Activated CD8-positive, alpha-beta memory T cell treated with anti-CD3 and anti-CD28 coated beads for 48 hours (primary cell): ENCODE data around the gene SORCS1.
"Not testable (repeated sequence)": the region's sequence is repeated elsewhere in the genome, so short reads cannot be mapped to it uniquely, and the experiment has no call there.

Experiments
- DNase-seq, 3 experiments: peaks; one replicate each; pipeline ENCODE4 v3.0.0-alpha.2; 2020; ENCODE audit warnings: low read depth in 2 of 3, low spot score in 2 of 3

The SORCS1 gene

GRCh38 chr10:106952033-106952432, 212.5 kb downstream of the SORCS1 start:
- DNase-seq: no peak

GRCh38 chr10:106949680-106950478, 214.6 kb downstream of the SORCS1 start:
- DNase-seq: no peak

DNA sequence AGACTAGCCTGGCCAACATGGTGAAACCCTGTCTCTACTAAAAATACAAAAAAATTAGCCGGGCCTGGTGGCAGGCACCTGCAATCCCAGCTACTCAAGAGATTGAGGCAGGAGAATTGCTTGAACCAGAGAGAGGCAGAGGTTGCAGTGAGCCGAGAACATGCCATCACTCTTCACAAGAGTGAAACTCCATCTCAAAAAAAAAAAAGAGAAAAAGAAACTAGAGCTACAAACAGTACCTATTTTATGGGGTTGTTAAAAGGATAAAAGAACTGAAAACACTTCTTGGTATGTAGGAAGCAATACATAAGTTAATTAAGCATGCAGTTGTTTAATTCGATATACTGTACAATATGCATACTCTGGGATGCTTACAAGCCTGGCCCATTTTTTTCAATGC, 216.9 kb downstream of the SORCS1 start:
- no peak for DNase-seq

DNA sequence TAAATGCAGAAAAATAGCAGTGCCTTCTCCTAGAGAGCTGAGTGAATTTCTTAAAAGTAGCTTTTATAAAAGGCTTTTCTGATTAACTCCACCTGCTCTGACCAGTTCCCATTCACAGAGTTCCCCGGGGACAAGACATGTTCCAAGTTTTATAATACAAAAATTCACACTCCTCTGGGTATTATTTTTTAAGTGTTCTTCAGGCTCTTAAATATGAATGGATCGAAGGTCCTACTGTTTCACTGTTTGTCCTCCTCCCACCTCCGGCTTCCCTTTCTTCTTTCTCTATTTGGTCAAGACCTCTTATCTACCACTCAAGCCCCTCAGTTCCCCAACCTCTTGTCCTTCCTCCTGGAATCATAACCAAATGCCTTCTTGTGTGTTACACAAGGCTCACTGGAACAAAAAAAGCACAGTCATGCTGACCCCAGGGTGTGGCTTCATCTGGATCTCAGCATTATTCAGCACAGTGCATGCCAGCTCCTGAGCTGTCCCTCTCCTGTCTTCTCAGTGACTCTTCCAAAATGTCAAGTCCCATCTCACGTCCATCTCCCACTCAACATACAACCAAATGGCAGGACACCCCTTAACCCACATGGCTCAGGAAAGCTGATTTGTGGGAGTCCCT, 222.4 kb downstream of the SORCS1 start:
- no peak for DNase-seq

- DNase-seq: no peak
Measured at GRCh38 chr10:106941297-106942034, 223.0 kb downstream of the SORCS1 start.

GRCh38 chr10:106938513-106938912, 226.0 kb downstream of the SORCS1 start:
- DNase-seq: no peak

DNA sequence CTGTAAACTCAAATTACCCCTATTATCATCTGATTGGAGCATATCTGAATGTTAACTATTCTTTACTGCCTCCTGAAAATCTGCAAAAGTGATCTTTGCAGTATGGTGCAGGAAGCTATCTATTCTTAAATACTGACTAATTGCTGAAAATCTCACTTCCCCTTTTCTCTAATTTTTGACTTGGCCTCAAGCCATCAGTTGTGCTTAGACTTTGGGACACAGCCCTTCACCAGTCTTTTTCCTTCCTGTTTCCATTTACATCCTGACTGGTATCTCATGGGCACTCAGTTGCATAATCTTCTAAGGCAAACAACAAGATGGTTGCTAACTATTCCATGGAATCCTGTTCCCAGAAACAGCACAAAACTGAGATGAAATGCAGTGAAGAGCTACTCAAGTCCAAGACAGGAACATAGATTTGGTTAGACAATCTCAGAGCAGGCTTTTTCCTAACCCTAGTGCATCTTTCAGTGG, 228.5 kb downstream of the SORCS1 start:
- DNase-seq: no peak

DNA sequence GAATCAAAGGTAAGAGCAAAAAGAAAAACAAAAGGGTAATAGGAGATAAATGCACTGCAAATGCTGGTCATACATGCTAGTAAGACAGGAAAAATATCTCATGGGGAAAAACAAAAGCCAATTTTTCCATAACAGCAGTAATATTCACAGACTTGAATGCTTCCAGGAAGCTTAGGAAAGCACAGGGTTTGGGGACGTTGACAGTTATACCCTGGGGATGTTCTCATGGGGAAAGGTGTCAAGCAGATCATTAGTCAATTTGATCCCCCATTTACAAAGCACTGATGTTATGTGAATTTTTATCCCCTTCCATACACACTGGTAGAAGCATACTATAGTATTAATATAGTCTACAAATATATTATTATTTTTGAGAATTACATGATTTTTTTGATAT, 232.7 kb downstream of the SORCS1 start:
- DNase-seq: no peak

DNA sequence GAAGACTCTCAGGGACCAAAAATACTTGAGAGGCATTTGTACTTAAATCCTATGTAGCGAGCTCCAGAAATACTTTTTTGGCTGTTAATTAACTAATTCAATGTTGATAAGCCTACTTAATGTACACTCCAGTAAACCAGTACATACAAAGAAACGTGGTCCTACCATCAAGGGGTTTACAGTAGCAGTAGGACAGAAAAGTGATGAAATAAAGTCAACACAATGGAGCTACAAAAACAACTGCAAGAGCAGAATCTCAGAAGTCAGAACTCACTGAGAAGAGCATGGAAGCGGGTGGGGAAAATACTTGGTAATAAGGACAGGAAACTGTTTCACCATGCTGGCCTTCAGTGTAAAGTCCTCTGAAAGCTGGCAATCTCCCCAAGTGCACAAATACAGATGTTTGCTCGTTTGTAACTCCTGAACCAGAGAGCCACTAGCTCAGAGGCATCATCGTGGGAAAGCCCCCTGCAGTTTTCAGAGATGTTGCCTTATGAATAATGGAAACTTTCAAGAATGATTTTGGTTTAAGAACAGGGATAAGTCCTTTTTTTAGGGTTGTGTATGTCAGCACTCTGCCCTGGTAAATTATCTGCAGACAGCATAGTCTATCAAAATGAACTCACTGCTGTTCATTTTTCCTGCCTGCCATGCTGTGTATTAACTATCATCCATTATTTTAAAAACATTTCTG, 233.2 kb downstream of the SORCS1 start:
- DNase-seq: no peak

DNA sequence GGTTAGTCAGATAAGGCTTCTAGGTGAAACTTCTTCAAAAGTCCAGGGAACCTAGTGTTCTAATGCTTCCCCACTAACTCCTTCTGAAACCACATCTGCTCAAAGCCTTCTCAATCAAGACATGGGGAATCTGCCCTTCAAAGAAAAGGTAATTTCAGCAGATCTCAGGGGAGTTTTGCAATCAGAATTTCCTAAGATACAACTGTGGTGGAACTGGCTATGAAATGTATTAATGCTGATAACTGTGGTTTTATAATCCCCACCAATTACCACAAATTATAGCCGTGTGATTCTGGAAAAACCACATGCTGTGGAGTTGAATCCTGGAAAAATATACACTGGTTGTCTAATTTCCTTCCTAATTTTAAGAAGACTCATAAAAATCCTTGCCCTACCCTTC, 233.8 kb downstream of the SORCS1 start:
- DNase-seq: no peak

- DNase-seq: no peak
Measured at GRCh38 chr10:106929291-106929895, 235.1 kb downstream of the SORCS1 start.

DNA sequence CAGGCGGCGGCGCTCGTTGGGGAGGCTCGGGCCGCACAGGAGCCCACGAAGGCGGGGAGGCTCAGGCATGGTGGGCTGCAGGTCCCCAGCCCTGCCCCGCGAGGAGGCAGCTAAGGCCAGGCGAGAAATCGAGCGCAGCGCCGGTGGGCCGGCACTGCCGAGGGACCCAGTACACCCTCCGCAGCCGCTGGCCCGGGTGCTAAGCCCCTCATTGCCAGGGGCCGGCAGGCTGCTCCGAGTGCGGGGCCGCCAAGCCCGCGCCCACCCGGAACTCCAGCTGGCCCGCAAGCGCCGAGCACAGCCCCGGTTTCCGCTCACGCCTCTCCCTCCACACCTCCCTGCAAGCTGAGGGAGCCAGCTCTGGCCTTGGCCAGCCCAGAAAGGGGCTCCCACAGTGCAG, 236.4 kb downstream of the SORCS1 start:
- not testable (repeated sequence) for DNase-seq

- DNase-seq: no peak
Measured at GRCh38 chr10:106925191-106925590, 239.3 kb downstream of the SORCS1 start.

- no peak for DNase-seq
Measured at GRCh38 chr10:106920538-106920937, 244.0 kb downstream of the SORCS1 start.

- DNase-seq: no peak
Measured at GRCh38 chr10:106919871-106920282, 244.6 kb downstream of the SORCS1 start.

GRCh38 chr10:106917452-106918055, 247.0 kb downstream of the SORCS1 start:
- DNase-seq: no peak

- no peak for DNase-seq
Measured at GRCh38 chr10:106914016-106914415, 250.5 kb downstream of the SORCS1 start.

DNA sequence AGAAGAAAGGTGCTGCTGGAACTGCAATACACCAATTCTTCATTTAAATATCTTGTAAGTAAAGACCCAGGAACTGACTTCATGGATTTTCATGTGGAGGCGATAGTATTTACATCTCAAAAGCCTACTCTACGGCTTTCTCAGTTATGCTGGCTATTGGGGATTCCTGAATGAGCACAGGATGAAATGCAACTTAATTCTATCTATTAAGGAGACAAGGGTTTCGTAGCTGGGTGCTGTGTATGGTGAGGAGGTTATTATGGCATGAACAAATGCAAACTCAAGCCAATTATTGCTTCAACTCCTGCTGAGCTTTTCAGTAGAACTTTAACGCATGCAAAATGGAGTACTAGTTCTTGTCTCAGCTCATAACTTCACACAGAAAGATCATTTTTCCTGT, 251.2 kb downstream of the SORCS1 start:
- no peak for DNase-seq

DNA sequence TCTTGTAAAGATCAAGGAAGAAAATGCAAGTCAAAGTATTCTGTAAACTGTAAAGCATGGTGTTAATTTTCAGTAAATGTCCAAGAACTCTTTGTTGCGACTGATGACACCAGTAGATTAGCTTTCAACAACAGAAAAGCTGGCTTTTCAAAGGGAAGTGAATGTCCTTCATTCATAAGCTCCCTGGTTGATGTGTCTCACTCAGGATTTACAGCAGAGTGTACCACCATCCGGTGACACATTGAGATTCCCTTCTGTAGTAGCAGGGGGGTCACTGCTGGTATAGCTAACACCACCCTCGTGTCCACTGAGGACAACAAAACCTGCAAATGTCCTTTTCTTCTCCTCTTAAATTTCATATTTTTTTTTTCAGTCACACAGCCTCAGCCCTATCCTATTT, 253.4 kb downstream of the SORCS1 start:
- DNase-seq: no peak

- DNase-seq: no peak
Measured at GRCh38 chr10:106910666-106911065, 253.8 kb downstream of the SORCS1 start.

DNA sequence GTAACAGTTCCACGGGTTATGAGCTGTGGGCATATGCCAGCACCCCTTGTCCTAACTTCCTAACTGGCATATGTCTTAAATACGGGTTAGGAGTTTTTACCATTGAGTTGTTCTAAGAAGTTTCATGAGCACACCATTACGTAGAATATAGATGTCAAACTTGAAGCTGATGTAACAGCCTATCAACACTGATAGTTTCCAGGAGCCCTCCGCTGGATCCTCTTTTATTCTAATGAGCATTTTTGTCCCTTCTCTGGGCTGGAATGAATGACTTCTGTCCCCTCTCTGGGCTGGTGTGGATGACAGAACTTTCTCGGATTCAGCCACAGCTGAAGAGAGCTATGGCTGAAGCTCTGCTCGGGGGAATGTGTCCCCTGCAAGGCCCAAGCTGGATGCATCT, 256.3 kb downstream of the SORCS1 start:
- DNase-seq: no peak
